Body of pancreas (tissue), 2 donors: ENCODE data around the gene SGCD. TPM values are rescaled to one million over a fixed set of nuclear protein-coding genes. Genes with fewer than 3 reads are reported as not detected.

Source experiments
- small RNA-seq: library from RNA; depleted of rRNA; stranded (forward); fragments of <200 nt; gene quantifications from one replicate; pipeline ENCODE3, GENCODE V24; 2016
- total RNA-seq, 2 donors: library from RNA; depleted of rRNA; stranded (reverse); fragments of >200 nt; gene quantifications; one replicate each; pipeline ENCODE4 v1.1.0, GENCODE V29; 2016

SGCD gene
- total RNA-seq, 2 donors from 2014 or later = 0.66 to 2.6 TPM

Small RNAs within 50 kb of the gene (small RNA-seq; reads per million reads assigned to genes)
- gene AC027308.1 = not detected
- not detected for gene RNU6-556P
